DMS53 treated with DMSO at 0.1 percent for 48 hours (cell line): Measurements from ENCODE around the gene HORMAD1.
A peak's percentile ranks its signal among the peaks of the same experiment; 100 is the strongest.
"Not testable (repeated sequence)": the region's sequence is repeated elsewhere in the genome, so short reads cannot be mapped to it uniquely, and the experiment has no call there.

Experiments
- DNase-seq: peaks from one replicate; lab custom pipeline; 2025; ENCODE audit not compliant: unreplicated experiment; lab: John Stamatoyannopoulos, UW

Gene HORMAD1

DNA sequence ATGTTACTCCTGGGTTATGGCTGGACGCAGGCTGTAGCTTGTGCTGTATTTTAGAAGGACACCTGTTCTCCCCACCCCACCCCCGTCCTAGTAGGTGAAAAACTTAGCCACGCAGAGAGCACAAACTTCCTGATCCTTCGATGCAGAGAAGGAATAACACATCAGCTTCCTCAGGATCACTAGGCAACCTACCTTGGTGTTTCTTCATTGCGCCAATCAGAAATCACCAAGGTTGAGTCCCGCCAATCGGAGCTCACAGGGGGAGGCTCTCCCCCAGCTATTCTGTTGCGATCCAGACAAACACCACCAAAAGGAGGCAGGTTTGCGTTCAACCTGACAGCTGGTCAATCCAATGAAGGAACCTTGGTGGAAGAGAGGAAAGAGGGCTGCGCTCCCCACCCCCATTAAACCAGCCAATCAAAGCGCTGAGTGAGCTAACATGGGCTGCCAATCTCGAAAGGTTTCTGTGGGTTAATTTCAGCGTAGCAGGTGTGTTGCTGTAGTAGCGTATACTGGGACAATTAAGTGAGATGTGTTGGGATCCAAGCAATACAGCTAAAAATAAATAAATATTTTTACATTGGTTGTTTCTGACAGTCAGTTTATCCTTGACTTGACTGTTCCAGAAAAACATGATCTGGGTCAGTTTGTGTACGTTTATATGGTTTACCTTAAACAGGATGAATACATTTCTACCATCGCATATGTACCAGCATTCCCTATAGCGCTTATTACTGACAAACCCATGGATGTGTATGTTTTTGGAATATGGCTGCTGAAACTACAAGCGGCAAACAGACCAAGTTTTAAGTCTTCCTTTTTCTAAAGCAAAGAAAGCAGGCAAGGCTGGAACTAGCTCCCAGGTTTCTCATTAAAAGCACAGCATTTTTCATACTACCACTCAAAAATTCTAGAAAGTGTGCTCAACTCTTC is 23.4 kb downstream of the HORMAD1 start, which contains the start of gene GOLPH3L:
GOLPH3L (minus strand) TSS at position 160 of the 933 bp plus-strand sequence. CDS start 2,316 bp downstream, outside the sequence.
- peak; percentile 99 for DNase-seq

DNA sequence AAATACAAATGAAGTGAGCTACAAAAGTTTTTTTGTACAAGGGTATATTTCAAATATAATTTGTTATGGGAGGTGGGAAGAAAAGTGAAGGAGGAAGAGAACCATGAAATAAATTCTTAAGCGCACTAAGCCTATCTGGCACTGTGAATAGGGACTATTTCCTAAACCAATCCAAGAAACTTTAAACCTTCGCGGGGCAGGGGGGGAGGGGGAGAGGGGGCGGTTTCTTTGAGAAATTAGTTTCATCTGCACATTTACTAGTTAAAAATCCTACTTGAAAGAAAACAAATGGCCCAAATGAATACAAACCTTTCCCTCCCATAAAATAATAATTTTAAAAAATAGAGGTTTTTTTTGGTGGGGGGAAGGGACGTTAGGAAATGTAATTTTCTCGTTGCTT is 24.1 kb downstream of the HORMAD1 start:
- no peak for DNase-seq

DNA sequence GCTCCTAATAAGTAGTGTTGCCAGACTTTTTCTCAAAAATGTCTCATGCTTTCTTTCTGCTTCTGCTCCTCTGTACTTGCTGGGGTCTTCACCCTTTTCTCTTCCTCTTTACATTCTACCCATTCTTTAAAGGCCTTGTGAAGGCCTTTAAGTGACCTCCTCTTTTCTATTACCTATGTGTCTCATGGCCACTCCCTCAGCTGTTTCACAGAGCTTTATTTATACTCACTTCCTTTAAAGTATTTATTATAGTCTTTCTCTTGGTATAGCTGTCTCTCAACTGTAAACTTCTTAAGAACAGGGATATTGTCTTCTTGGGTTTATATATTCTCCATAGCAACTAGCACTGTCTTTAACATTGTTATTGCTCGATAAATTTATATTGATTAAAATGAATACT is 24.5 kb downstream of the HORMAD1 start:
- DNase-seq = no peak

DNA sequence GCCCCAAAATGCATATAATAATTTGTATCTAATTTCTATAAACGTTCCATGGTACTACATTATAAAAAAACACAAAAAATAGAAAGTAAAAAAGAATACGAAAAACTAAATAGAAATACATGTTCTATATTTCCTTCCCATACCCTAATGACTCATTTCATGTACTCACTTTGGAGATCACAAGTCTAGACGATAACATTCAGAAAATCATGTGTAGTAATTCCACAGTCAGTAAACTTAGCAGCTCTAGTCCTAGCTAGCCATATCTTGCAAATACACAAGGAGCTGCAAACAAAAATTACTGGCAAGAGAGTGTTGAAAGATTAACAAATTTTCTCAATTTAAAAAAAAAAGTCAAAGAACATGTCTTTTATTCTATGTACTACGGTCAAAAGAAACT is 25.1 kb downstream of the HORMAD1 start:
- DNase-seq = no peak

DNA sequence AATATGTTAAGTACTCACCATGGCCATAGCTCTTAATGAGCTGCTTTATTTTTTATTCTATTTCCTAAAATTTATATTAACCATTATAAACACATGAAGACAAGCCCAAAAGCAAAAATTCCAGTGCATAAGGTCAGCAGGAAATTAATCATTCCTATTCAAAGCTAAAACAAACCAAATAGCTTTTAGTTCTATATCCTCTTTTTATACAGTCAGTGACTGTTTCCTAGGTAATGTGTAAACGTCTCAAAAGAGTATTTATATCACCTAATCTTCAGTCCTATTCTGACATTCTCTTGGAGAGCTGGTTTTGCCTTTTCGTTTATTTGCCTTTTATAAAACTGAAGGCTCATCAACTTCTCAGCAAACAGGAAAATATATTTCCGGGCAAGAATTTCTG is 28.0 kb downstream of the HORMAD1 start:
- no peak for DNase-seq

DNA sequence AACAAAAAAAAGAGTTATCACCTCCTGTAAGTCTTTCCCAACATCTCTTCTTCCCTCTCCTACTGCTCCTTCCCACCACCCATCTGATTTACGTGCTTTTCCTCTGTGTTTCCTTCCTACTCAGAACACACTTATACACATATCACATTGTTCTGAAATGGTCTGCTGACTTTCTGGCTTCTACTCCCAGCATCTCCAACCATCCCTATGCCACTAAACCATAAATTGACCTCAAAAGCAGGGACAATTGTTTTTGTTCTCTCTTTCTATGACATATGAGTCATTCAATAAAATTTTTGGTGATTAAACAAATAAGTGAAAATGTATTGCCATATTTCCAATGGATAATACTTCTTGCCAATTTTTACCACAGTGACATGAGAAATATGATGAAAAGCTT is 31.9 kb downstream of the HORMAD1 start:
- DNase-seq = no peak

DNA sequence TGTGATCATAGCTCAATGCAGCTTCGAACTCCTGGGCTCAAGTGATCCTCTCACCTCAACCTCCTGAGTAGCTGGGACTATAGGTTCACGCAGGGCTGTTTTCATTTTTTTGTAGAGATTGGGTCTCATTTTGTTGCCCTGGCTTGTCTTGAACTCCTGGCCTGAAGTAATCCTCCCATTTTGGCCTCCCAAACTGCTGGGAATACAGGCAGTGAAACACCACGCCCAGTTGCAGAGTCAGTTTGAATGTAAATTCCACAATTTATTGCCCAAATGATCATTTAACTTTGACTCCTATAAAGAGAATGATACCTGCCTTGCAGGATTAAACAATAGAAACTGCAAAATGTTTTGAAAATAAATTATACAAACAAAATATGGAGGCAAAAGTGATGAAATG is 34.4 kb downstream of the HORMAD1 start:
- no peak for DNase-seq

DNA sequence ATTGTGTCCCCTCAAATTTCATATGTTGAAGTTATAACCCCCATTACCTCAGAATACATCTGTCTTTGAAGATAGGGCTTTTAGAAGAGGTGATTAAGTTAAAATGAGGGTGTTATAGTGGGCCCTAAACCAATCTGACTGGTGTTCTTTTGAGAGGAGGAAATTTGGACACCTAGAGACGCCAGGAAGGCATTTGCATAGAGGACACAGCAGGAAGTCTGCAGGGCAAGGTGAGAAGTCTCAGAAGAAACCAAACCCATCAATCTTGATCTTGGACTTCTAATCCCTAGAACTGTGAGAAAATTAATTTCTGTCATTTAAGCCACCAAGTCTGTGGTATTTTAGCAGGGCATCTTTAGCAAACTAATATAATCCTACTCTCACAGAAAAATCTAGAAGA is 36.8 kb downstream of the HORMAD1 start:
- DNase-seq = no peak

DNA sequence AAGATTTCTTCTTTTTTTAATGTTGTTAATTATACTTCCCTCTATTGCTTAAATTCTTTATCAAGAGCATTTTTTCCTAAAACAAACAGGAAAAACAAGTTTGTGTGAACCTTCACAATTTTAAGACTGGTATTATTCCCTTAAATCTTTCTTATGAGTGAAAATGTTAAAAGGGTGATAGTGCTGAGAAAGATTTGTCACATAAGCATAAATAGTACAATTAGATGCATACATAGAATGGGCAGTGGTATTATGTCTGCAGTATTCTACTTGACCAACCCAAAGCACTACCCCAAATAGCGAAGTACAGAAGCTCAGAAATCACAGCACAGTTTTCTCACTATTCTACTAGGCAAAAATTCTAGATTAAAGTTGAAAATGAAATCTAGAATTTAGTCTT is 41.7 kb downstream of the HORMAD1 start:
- DNase-seq = no peak

DNA sequence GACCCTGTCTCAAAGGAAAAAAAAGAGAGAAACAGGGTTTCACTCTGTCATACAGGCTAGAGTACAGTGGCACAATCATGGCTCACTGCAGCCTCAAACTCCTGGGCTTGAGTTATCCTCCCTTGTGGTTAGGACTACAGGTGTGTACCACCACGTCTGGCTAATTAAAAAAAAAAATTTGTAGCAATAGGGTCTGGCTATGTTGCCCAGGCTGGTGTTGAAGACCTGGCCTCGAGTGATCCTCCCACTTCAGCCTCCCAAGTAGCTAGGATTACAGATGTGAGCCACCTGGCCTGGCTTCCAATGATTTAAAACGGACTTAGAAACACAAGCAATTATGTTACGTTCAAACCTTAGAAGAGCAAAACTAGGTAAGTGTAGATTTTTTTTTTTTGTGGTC is 45.8 kb downstream of the HORMAD1 start:
- no peak for DNase-seq

DNA sequence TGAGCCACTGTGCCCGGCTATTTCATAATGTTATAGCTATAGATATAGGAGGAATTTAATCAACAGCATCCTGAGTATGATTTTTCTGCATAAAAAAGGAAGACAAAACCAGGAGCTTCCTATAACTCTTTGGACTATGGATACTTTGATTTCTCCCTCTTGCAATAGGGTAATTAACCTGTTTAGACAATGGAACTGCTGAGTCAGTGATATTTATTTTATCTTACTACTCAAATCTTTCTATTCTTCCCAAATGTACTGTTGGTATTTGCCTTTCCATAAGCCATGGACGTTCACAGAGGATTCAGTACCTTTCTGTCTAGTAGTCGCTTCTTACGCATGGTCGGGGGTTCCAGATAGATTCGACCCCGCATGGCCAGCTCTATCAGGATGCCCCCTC is 57.4 kb downstream of the HORMAD1 start:
- DNase-seq = no peak

DNA sequence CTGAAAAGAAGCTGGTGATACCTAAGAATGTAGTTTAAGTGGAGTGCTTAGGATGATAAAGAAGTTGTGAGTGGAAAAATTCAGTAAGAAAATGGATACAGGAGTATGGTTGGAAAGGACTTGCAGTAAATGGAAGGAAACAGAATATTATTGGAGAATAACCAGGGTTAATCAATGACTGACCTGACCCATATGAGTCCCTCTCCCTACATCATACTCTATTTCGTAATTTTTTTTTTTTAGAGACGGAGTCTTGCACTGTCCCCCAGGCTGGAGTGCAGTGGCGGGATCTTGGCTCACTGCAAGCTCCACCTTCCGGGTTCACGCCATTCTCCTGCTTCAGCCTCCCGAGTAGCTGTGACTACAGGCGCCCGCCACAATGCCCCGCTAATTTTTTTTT is 57.9 kb downstream of the HORMAD1 start:
- no peak for DNase-seq

DNA sequence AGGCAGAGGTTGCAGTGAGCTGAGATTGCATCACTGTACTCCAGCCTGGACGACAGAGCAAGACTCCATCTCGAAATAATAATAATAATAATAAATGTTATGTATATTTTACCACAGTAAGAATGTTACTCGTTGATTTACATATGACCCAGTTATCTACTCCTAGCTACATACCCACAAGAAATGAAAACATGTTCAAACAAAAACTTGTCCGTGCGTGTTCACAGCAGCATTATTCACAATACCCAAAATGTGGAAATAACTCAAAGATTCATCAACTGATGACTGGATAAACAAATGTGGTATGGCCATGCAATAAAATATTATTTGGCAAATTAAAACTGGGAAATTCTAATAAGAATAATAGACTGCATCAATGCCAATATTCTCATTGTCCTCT is 59.5 kb downstream of the HORMAD1 start:
- DNase-seq = no peak

DNA sequence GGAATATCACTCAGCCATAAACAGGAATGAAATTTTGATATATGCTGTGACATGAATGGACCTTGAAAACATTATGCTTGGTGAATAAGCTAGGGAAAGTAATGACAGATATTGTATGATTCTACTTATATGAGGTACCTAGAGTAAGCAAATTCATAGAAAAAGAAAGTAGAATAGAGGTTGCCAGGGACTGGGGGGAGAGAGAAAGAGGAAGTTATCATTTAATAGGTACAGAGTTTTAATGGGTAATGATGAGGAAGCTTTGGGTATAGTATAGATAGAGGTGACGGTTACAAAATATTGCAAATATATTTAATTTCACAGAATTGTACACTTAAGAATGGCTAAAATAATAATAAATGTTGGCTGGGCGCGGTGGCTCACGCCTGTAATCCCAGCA is 60.1 kb downstream of the HORMAD1 start:
- no peak for DNase-seq

DNA sequence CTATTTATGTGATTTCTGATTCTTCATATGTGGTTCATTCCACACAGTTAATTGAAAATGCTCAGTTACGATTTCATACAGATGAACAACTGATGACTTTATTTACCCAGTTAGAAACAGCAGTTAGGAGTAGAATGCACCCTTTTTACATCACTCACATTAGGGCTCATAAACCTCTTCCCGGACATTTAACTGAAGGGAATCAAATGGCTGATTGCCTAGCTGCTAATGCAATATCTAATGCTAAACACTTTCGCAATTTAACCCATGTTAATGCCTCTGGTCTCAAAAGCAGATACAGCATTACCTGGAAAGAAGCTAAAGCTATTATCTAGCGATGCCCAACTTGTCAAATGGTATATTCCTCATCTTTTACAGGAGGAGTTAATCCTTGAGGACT is 63.6 kb downstream of the HORMAD1 start:
- not testable (repeated sequence) for DNase-seq

DNA sequence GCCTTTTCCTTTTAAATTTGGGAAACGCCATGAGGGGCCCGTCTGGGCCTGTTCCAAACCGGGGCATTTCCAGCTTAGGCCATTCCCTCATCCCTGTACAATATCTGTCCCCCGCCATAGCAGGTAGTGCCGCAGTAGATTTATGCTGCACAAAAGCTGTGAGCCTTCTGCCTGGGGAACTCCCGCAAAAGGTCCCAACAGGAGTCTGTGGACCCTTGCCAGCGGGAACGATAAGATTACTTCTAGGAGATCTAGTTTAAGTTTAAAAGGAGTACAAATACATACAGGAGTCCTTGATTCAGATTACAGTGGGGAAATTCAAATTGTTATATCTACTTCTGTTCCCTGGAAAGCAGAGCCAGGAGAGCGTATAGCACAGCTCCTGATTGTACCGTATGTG is 66.1 kb downstream of the HORMAD1 start:
- not testable (repeated sequence) for DNase-seq

DNA sequence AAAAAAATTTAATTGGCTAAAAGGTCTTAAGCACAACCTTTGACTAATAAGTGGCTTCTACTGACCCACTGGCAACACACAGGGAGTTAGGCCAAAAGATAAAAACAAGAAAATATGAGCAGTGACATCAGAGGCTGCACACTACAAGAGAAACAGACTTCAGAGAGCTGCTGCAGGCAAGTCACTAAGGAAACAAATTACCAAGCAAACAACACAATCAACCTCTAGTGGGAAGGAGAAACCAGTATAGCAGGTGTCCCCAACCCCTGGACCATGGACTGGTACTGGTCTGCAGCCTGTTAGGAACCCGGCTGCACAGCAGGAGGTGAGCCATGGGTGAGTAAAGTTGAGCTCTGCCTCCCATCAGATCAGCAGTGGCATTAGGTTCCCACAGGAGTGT is 70.5 kb downstream of the HORMAD1 start:
- peak; percentile 57 for DNase-seq

DNA sequence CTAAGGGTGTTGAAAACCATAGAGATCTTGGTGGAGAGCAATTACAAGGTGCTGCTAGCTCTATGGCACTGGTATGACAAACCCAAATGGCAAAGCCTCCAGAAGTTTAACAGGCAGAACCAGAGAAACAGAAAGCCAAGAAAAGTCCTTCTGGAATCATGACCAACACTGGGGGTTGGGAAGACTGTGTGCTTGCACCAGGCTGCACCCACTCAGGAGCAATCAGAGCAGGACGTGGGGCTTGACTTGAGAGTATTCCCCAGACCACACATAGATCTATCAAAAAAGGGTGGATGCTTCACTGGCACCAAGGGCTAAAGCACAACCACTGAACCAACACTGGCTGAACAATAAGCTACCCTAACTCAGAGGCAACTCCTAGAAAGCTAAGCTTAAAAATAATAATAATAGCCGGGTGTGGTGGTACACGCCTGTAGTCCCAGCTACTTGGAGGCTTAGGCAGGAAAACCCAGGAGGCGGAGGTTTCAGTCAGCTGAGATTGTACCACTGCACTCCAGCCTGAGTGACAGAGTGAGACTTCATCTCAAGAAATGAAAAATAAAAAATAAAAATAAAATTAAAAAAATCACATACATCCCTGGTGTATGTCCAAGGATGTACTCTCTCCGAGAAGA is 71.1 kb downstream of the HORMAD1 start:
- no peak for DNase-seq
